ENCODE measurements around the gene KLF6. TPM values are rescaled to one million over a fixed set of nuclear protein-coding genes. Genes with fewer than 3 reads are reported as not detected.

The KLF6 gene
- total RNA-seq, 1 experiment from 2014 or later, result 27.9 TPM

DNA sequence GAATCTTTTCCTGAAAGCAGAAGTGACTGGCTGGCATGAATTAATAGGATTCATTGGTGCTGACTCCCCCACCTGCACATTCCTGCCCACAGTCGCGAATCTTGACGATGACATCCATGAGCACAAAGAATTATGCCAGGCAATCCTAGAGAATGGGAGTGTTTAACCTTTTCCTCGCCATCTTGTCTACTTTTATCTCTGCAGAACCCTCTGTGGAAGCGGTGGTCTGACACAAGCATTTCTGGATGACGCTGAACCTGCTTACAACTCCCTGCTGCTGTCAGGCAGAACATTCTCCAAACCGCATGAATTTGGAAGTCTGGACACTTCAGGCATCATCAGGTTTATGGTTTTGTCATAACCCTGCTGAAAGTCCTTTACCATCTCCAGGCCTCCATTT lies 36.5 kb downstream of the KLF6 start:
- Mint-ChIP-seq H3K36me3 (0 out of 2 replicates have a peak, but pooled peaks cover 5% of the 10 kb centered on the region), H3K9me3 (peaks cover 9% of the 10 kb centered on the region), H3K27me3 (ENCODE audit: low read depth) (no peaks in the 10 kb centered on the region; the same call in 1 of the 2 replicates), H3K4me1 (peaks cover 29% of the 10 kb centered on the region), H3K27ac (no peak overlapping the region), H3K4me3 (no peak overlapping the region)
- ChIA-PET CTCF (no interaction called here), POLR2A (no interaction called here)
- ATAC-seq (no peak), DNase-seq (ENCODE audit: low spot score) (no peak)
- TF ChIP-seq, protein P1, sequence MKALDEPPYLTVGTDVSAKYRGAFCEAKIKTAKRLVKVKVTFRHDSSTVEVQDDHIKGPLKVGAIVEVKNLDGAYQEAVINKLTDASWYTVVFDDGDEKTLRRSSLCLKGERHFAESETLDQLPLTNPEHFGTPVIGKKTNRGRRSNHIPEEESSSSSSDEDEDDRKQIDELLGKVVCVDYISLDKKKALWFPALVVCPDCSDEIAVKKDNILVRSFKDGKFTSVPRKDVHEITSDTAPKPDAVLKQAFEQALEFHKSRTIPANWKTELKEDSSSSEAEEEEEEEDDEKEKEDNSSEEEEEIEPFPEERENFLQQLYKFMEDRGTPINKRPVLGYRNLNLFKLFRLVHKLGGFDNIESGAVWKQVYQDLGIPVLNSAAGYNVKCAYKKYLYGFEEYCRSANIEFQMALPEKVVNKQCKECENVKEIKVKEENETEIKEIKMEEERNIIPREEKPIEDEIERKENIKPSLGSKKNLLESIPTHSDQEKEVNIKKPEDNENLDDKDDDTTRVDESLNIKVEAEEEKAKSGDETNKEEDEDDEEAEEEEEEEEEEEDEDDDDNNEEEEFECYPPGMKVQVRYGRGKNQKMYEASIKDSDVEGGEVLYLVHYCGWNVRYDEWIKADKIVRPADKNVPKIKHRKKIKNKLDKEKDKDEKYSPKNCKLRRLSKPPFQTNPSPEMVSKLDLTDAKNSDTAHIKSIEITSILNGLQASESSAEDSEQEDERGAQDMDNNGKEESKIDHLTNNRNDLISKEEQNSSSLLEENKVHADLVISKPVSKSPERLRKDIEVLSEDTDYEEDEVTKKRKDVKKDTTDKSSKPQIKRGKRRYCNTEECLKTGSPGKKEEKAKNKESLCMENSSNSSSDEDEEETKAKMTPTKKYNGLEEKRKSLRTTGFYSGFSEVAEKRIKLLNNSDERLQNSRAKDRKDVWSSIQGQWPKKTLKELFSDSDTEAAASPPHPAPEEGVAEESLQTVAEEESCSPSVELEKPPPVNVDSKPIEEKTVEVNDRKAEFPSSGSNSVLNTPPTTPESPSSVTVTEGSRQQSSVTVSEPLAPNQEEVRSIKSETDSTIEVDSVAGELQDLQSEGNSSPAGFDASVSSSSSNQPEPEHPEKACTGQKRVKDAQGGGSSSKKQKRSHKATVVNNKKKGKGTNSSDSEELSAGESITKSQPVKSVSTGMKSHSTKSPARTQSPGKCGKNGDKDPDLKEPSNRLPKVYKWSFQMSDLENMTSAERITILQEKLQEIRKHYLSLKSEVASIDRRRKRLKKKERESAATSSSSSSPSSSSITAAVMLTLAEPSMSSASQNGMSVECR (CRISPR knock-in tag; IDR thresholded peaks at IDR 0.05; ENCODE audit: borderline replicate concordance), result no peak
- TF ChIP-seq CTCF (IDR thresholded peaks at IDR 0.05) (no peak), ZBTB43 (CRISPR knock-in tag; IDR thresholded peaks at IDR 0.05) (no peak), CREM (CRISPR knock-in tag; IDR thresholded peaks at IDR 0.05) (no peak), KAT7 (CRISPR knock-in tag; IDR thresholded peaks at IDR 0.05; ENCODE audit: borderline replicate concordance) (no peak), SMAD3 (CRISPR knock-in tag; IDR thresholded peaks at IDR 0.05; ENCODE audit: borderline replicate concordance) (no peak), PREB (CRISPR knock-in tag; IDR thresholded peaks at IDR 0.05; ENCODE audit: borderline replicate concordance) (no peak), ESRRA (CRISPR knock-in tag; IDR thresholded peaks at IDR 0.05; ENCODE audit: borderline replicate concordance) (no peak), PRRX2 (CRISPR knock-in tag; IDR thresholded peaks at IDR 0.05) (no peak), TP53 (CRISPR knock-in tag; IDR thresholded peaks at IDR 0.05) (no peak), NR1H2 (CRISPR knock-in tag; IDR thresholded peaks at IDR 0.05) (no peak), E2F4 (CRISPR knock-in tag; IDR thresholded peaks at IDR 0.05; ENCODE audit: borderline replicate concordance, low read depth) (no peak)
- TF ChIP-seq, protein P2, sequence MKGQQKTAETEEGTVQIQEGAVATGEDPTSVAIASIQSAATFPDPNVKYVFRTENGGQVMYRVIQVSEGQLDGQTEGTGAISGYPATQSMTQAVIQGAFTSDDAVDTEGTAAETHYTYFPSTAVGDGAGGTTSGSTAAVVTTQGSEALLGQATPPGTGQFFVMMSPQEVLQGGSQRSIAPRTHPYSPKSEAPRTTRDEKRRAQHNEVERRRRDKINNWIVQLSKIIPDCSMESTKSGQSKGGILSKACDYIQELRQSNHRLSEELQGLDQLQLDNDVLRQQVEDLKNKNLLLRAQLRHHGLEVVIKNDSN (CRISPR knock-in tag; IDR thresholded peaks at IDR 0.05), result no peak
- TF ChIP-seq, protein P3, sequence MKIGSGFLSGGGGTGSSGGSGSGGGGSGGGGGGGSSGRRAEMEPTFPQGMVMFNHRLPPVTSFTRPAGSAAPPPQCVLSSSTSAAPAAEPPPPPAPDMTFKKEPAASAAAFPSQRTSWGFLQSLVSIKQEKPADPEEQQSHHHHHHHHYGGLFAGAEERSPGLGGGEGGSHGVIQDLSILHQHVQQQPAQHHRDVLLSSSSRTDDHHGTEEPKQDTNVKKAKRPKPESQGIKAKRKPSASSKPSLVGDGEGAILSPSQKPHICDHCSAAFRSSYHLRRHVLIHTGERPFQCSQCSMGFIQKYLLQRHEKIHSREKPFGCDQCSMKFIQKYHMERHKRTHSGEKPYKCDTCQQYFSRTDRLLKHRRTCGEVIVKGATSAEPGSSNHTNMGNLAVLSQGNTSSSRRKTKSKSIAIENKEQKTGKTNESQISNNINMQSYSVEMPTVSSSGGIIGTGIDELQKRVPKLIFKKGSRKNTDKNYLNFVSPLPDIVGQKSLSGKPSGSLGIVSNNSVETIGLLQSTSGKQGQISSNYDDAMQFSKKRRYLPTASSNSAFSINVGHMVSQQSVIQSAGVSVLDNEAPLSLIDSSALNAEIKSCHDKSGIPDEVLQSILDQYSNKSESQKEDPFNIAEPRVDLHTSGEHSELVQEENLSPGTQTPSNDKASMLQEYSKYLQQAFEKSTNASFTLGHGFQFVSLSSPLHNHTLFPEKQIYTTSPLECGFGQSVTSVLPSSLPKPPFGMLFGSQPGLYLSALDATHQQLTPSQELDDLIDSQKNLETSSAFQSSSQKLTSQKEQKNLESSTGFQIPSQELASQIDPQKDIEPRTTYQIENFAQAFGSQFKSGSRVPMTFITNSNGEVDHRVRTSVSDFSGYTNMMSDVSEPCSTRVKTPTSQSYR (CRISPR knock-in tag; IDR thresholded peaks at IDR 0.05), result no peak
- TF ChIP-seq, protein P4, sequence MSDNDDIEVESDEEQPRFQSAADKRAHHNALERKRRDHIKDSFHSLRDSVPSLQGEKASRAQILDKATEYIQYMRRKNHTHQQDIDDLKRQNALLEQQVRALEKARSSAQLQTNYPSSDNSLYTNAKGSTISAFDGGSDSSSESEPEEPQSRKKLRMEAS (CRISPR knock-in tag; IDR thresholded peaks at IDR 0.05), result no peak
